Activated naive CD8-positive, alpha-beta T cell treated with anti-CD3 and anti-CD28 coated beads, Interleukin-2, amount 50 U/mL, for 24 hours (primary cell): ENCODE measurements around the gene ERMARD.
A peak's percentile ranks its signal among the peaks of the same experiment; 100 is the strongest.

Source experiments
- ATAC-seq: fragments of 150-1000 bp; cut with Tn5 transposase; one replicate; pipeline ENCODE4 v1.10.0; 2021
- DNase-seq: peaks from one replicate; pipeline ENCODE4 v3.0.0; 2021
- H3K27ac Mint-ChIP-seq: one replicate; pipeline ENCODE4 v1.8.0; 2021; ENCODE audit warnings: mild to moderate bottlenecking, mixed read lengths
- H3K27me3 Mint-ChIP-seq: one replicate; pipeline ENCODE4 v1.8.0; 2021; ENCODE audit warnings: mixed read lengths
- H3K36me3 Mint-ChIP-seq: one replicate; pipeline ENCODE4 v1.8.0; 2021; ENCODE audit warnings: low read depth, mixed read lengths
- H3K4me1 Mint-ChIP-seq: one replicate; pipeline ENCODE4 v1.8.0; 2021; ENCODE audit warnings: mixed read lengths
- H3K4me3 Mint-ChIP-seq: one replicate; pipeline ENCODE4 v1.8.0; 2021; ENCODE audit warnings: mild to moderate bottlenecking, moderate library complexity, mixed read lengths
- H3K9me3 Mint-ChIP-seq: one replicate; pipeline ENCODE4 v1.8.0; 2021; ENCODE audit warnings: mixed read lengths

ERMARD gene

DNA sequence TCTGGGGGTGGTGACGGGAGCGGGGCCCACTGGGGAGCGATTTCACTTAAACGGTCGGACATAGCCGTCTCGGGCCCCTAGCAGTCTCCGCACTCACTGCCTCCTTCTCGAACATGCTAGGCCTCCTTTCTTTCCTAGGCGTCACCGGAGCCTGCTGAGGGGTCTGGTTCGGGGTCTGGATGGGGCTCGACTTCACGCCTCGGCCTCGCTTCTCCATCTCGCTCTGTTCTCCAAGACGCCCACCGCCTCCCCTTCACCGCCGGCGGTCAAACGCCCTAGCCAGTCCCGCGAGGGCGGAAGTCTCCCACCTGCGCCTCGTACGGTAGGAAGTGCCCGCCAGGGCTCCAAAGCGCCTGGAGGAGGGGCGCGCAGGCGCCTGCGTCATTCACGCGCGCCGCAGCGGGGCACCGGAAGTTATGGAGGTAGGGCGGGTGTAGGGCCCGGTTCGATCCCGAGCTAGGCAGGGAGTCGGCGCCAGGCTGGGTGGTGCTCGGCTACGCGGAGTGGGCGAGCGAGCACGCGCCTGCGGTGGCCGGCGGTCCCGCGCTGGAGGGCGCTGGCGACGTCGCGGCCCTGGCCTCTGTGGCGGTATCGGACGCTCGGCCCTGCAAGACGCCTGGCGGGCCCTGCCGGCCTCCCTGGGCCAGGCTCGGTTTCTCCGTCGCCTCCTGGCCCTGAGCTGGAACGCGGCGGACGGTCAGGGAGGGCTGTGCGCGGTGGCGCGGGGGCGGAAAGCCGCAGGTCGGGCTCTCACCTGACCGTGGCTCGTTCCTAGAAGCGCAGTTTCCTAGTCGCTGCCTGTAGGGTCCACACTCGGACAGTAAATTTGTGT lies at the start of gene ERMARD, which contains the start of gene DYNLT2:
ERMARD (plus strand) TSS at position 381 of the 832 bp plus-strand sequence; CDS start at position 417, 36 bp downstream.
DYNLT2 (minus strand) TSS at position 331 of the 832 bp plus-strand sequence; CDS start at position 217, 114 bp downstream.
- DNase-seq, result peak; percentile 93
- Mint-ChIP-seq H3K27me3 (no peaks in the 10 kb centered on the region), H3K36me3 (peaks cover 22% of the 10 kb centered on the region), H3K27ac (peak within 1 kb of the TSS; percentile 99), H3K4me1 (peaks cover 27% of the 10 kb centered on the region), H3K9me3 (peaks cover 4% of the 10 kb centered on the region), H3K4me3 (peak within 1 kb of the TSS; percentile 98)
- ATAC-seq, result peak; percentile 98

- no peaks in the 10 kb centered on the region for H3K27me3 Mint-ChIP-seq
- H3K9me3 Mint-ChIP-seq, result no peaks in the 10 kb centered on the region
- H3K27ac Mint-ChIP-seq, result peak within 1 kb of the TSS; percentile 92
- peak within 1 kb of the TSS; percentile 93 for H3K4me3 Mint-ChIP-seq
- peak; percentile 98 for DNase-seq
- H3K36me3 Mint-ChIP-seq, result peaks cover 34% of the 10 kb centered on the region
- ATAC-seq, result peak; percentile 97
- H3K4me1 Mint-ChIP-seq, result peaks cover 48% of the 10 kb centered on the region
Measured at GRCh38 chr6:169701954-169702839, 49.2 kb upstream of the ERMARD start, which contains the start of the genes C6orf120 and WDR27. Gene C6orf120, plus strand, starts transcription at chr6:169702126. Its CDS starts 334 bp downstream, at chr6:169702460. Gene WDR27, minus strand, starts transcription at chr6:169702029. Its CDS starts 13,024 bp downstream, at chr6:169689005.

DNA sequence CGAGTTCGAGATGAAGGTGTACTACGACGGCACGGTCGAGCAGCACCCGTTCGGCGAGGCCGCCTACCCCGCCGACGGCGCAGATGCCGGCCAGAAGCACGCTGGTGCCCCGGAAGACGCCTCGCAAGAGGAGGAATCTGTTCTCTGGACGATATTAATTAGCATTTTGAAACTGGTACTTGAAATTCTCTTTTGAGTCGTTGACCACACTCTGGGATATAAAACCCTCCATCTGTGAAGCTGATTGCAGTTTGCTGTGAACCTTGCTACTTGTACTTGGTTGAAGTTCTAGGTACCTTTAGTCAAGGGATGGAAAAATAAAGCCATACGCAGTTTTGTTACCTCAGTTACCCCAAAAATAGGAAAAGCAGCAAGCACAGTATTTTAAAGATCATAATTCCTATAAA lies 48.6 kb upstream of the ERMARD start:
- Mint-ChIP-seq H3K9me3 (no peaks in the 10 kb centered on the region), H3K27me3 (no peaks in the 10 kb centered on the region), H3K4me3 (peak overlapping the region; percentile 93), H3K4me1 (peaks cover 48% of the 10 kb centered on the region), H3K27ac (peak overlapping the region; percentile 92), H3K36me3 (peaks cover 31% of the 10 kb centered on the region)
- no peak for DNase-seq
- ATAC-seq, result peak; percentile 2

GRCh38 chr6:169707772-169708171 lies 43.6 kb upstream of the ERMARD start:
- Mint-ChIP-seq H3K27ac (peak overlapping the region; percentile 7), H3K9me3 (no peaks in the 10 kb centered on the region), H3K4me1 (peaks cover 47% of the 10 kb centered on the region), H3K4me3 (no peak overlapping the region), H3K27me3 (no peaks in the 10 kb centered on the region), H3K36me3 (peaks cover 53% of the 10 kb centered on the region)
- DNase-seq, result no peak
- no peak for ATAC-seq

- ATAC-seq, result peak; percentile 25
- Mint-ChIP-seq H3K27ac (no peak overlapping the region), H3K36me3 (peaks cover 48% of the 10 kb centered on the region), H3K9me3 (no peaks in the 10 kb centered on the region), H3K4me3 (no peak overlapping the region), H3K27me3 (no peaks in the 10 kb centered on the region), H3K4me1 (peaks cover 36% of the 10 kb centered on the region)
- DNase-seq, result no peak
Measured at GRCh38 chr6:169709293-169709692, 42.1 kb upstream of the ERMARD start.

- no peaks in the 10 kb centered on the region for H3K9me3 Mint-ChIP-seq
- DNase-seq (no peak), ATAC-seq (no peak)
- H3K4me3 Mint-ChIP-seq, result no peak overlapping the region
- peaks cover 51% of the 10 kb centered on the region for H3K36me3 Mint-ChIP-seq
- H3K27me3 Mint-ChIP-seq, result no peaks in the 10 kb centered on the region
- peaks cover 33% of the 10 kb centered on the region for H3K4me1 Mint-ChIP-seq
- peak overlapping the region; percentile 4 for H3K27ac Mint-ChIP-seq
Measured at GRCh38 chr6:169710009-169710408, 41.4 kb upstream of the ERMARD start.

- ATAC-seq (peak; percentile 77), DNase-seq (no peak)
- peaks cover 60% of the 10 kb centered on the region for H3K36me3 Mint-ChIP-seq
- peaks cover 22% of the 10 kb centered on the region for H3K4me1 Mint-ChIP-seq
- no peaks in the 10 kb centered on the region for H3K27me3 Mint-ChIP-seq
- H3K4me3 Mint-ChIP-seq, result no peak overlapping the region
- H3K27ac Mint-ChIP-seq, result no peak overlapping the region
- H3K9me3 Mint-ChIP-seq, result no peaks in the 10 kb centered on the region
Measured at GRCh38 chr6:169714178-169714577, 37.2 kb upstream of the ERMARD start.

- H3K27ac Mint-ChIP-seq, result no peak overlapping the region
Measured at GRCh38 chr6:169714595-169714994, 36.8 kb upstream of the ERMARD start.

DNA sequence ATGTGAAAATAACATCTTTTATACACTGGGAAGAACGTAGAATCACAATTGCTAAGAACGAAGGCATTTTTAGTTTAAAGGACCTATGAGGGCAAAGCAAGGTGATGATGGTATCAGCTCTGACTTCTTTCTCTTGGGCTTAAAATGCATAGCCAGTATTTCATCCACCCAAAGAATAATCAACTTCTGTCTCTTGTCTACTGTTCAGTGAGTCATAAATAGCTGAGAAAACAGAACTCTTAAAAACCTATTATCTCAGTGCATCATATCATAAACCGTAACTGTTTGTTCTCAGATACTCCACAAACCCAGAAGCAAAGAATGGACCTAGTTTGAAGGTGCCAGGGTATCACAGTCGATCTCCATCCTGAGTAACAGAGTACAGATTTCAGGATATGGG lies 32.3 kb upstream of the ERMARD start:
- no peaks in the 10 kb centered on the region for H3K9me3 Mint-ChIP-seq
- DNase-seq, result no peak
- no peak for ATAC-seq
- peaks cover 46% of the 10 kb centered on the region for H3K4me1 Mint-ChIP-seq
- H3K36me3 Mint-ChIP-seq, result peaks cover 45% of the 10 kb centered on the region
- H3K27ac Mint-ChIP-seq, result peak overlapping the region; percentile 55
- H3K27me3 Mint-ChIP-seq, result no peaks in the 10 kb centered on the region
- no peak overlapping the region for H3K4me3 Mint-ChIP-seq

More at GRCh38 chr6:169714595-169714994, 36.8 kb upstream of the ERMARD start:
- H3K4me1 Mint-ChIP-seq, result peaks cover 22% of the 10 kb centered on the region
- H3K4me3 Mint-ChIP-seq, result no peak overlapping the region
- H3K27me3 Mint-ChIP-seq, result no peaks in the 10 kb centered on the region
- no peak for DNase-seq
- H3K9me3 Mint-ChIP-seq, result no peaks in the 10 kb centered on the region
- ATAC-seq, result no peak
- H3K36me3 Mint-ChIP-seq, result peaks cover 64% of the 10 kb centered on the region

- DNase-seq (no peak), ATAC-seq (no peak)
- H3K4me3 Mint-ChIP-seq, result no peak overlapping the region
- no peaks in the 10 kb centered on the region for H3K9me3 Mint-ChIP-seq
- H3K4me1 Mint-ChIP-seq, result peaks cover 45% of the 10 kb centered on the region
- peak overlapping the region; percentile 74 for H3K27ac Mint-ChIP-seq
- no peaks in the 10 kb centered on the region for H3K27me3 Mint-ChIP-seq
- H3K36me3 Mint-ChIP-seq, result peaks cover 37% of the 10 kb centered on the region
Measured at GRCh38 chr6:169720207-169720855, 31.1 kb upstream of the ERMARD start.

GRCh38 chr6:169722362-169723199 lies 28.8 kb upstream of the ERMARD start:
- Mint-ChIP-seq H3K4me1 (peaks cover 52% of the 10 kb centered on the region), H3K36me3 (peaks cover 26% of the 10 kb centered on the region), H3K27me3 (no peaks in the 10 kb centered on the region), H3K4me3 (peak overlapping the region; percentile 96), H3K9me3 (no peaks in the 10 kb centered on the region), H3K27ac (peak overlapping the region; percentile 95)
- DNase-seq (peak; percentile 37), ATAC-seq (peak; percentile 34)

DNA sequence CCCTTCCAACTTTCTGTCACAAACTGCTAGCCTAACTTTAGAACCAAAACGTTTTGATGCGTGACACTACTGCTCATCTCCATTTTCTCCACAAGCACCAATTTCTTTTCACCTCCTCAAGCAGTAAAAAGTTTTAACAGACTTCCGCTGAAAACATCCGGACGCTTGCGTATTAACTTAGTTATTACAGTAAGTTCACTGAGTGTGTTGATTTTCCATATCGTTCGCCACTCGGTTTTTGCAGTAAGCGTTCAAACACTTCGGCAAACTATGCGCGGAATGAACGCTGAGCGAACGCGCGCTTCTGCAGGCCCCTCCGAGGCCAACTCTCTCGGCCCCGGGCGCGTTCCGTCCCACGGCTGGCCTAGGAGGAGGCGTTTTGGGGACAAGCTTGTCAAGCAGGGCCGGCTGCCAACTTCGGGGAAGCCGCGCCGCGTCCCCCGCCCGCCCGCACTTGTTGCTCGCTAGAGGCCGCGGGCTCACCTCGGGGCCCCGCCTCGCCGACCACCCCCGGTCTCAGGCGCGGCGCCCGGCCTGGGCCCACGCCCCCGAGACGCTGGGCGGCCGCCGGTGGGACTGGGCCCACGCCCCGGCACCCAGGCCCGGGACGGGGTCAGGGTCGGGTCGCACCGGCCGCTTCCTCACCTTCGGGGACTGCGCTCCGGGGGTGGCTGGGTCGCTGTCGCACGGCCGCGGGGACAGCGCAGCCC lies 28.1 kb upstream of the ERMARD start:
- Mint-ChIP-seq H3K36me3 (peaks cover 23% of the 10 kb centered on the region), H3K27ac (peak overlapping the region; percentile 95), H3K27me3 (no peaks in the 10 kb centered on the region), H3K9me3 (no peaks in the 10 kb centered on the region), H3K4me3 (peak overlapping the region; percentile 96), H3K4me1 (peaks cover 52% of the 10 kb centered on the region)
- DNase-seq (peak; percentile 63), ATAC-seq (peak; percentile 15)

DNA sequence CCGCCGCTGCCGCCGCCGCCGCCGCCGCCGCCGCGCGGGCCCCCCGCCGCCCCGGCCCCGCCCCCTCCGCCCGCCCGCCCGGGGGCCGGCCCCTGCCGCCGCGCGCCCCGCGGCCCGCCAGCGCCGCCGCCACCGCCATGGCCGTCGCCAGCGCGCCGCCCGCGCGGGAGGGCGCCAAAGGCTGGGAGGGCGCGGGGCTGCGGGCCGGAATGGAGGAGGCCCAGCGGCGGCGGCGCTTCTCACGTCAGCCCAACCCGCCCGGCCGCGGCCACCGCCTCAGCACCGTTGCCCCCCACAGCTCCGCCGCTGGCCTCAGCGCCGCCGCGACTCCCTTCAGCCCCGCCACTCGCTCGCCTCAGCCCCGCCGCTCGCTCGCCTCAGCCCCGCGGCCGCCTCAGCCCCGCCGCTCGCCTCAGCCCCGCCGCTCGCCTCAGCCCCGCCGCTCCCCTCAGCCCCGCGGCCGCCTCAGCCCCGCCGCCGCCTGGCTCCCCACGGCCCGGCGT lies 27.4 kb upstream of the ERMARD start:
- peak; percentile 41 for DNase-seq
- no peak overlapping the region for H3K27ac Mint-ChIP-seq
- no peaks in the 10 kb centered on the region for H3K9me3 Mint-ChIP-seq
- H3K27me3 Mint-ChIP-seq, result no peaks in the 10 kb centered on the region
- ATAC-seq, result peak; percentile 26
- H3K36me3 Mint-ChIP-seq, result peaks cover 21% of the 10 kb centered on the region
- H3K4me1 Mint-ChIP-seq, result peaks cover 50% of the 10 kb centered on the region
- H3K4me3 Mint-ChIP-seq, result peak overlapping the region; percentile 41
